Measurements from ENCODE around the gene TNFRSF14. TPM values are rescaled to one million over a fixed set of nuclear protein-coding genes. Genes with fewer than 3 reads are reported as not detected.

Gene TNFRSF14
- total and polyA plus RNA-seq, 2 experiments from 2014 or later = not detected

GRCh38 chr1:2596530-2597333 lies 40.6 kb downstream of the TNFRSF14 start (continued):
- TF ChIP-seq ZNF462 (CRISPR knock-in tag; IDR thresholded peaks at IDR 0.05) (no peak), CTCF (conservative IDR thresholded peaks at IDR 0.05; ENCODE audit: low read depth in 2 of 2) (no peak)

GRCh38 chr1:2597441-2598328 lies 41.5 kb downstream of the TNFRSF14 start:
- Histone ChIP-seq H3K9me2 (ENCODE audit: insufficient read depth) (no peaks in the 10 kb centered on the region), H3K4me3 (no peak overlapping the region), H4K20me1 (replicated peaks; ENCODE audit: insufficient read depth) (no peaks in the 10 kb centered on the region), H3K4me2 (no peak overlapping the region), H3K79me2 (replicated peaks; ENCODE audit: insufficient read depth) (no peaks in the 10 kb centered on the region), H3F3A (replicated peaks; ENCODE audit: low read depth) (no peaks in the 10 kb centered on the region), H3K4me1 (ENCODE audit: insufficient read depth) (no peaks in the 10 kb centered on the region), H3K36me3 (ENCODE audit: insufficient read depth) (no peaks in the 10 kb centered on the region), H2AFZ (no peak overlapping the region), H3K27ac (ENCODE audit: low read depth) (no peak overlapping the region), H3K27me3 (ENCODE audit: insufficient read depth) (no peaks in the 10 kb centered on the region)
- Mint-ChIP-seq H3K36me3 (ENCODE audit: low read depth) (no peaks in the 10 kb centered on the region), H3K27ac (no peak overlapping the region), H3K4me3 (no peak overlapping the region), H3K9me3 (peaks cover 5% of the 10 kb centered on the region; the same call in 2 of the 3 replicates), H3K4me1 (no peaks in the 10 kb centered on the region), H3K27me3 (ENCODE audit: insufficient read depth, low read depth, poor library complexity) (peaks cover 6% of the 10 kb centered on the region)
- DNase-seq (ENCODE audit: low spot score) (no peak), ATAC-seq (no peak)
- TF ChIP-seq ZNF331 (CRISPR knock-in tag; IDR thresholded peaks at IDR 0.05; ENCODE audit: low read depth) = no peak
- TF ChIP-seq EZH2 (IDR thresholded peaks at IDR 0.05; ENCODE audit: low read depth, unreplicated experiment) = no peak
- TF ChIP-seq STAT1 (IDR thresholded peaks at IDR 0.05; ENCODE audit: unreplicated experiment) = no peak
- no peak for TF ChIP-seq CREB1 (CRISPR knock-in tag; IDR thresholded peaks at IDR 0.05; ENCODE audit: low read depth)
- no peak for TF ChIP-seq POLR2AphosphoS5 (IDR thresholded peaks at IDR 0.05; ENCODE audit: low read depth)
- no peak for TF ChIP-seq ETS1 (IDR thresholded peaks at IDR 0.05)
- no peak for TF ChIP-seq CTCF (conservative IDR thresholded peaks at IDR 0.05; ENCODE audit: low read depth in 2 of 2)
